GM19099 (cell line): ENCODE results near the gene ZNF692.
A peak's percentile ranks its signal among the peaks of the same experiment; 100 is the strongest.

Source experiments
- POLR2A ChIP-seq: IDR thresholded peaks from 3 replicates; pipeline ENCODE4 v1.6.1; 2011; ENCODE audit warnings: low read depth; ENCODE audit not compliant: insufficient read length; ENCODE audit errors: extremely low read depth

The ZNF692 gene

GRCh38 chr1:248841702-248842395 is 17.0 kb downstream of the ZNF692 start:
- no peak for TF ChIP-seq POLR2A

- no peak for TF ChIP-seq POLR2A
These were observed 17.9 kb downstream of the ZNF692 start for GRCh38 chr1:248840946-248841345.

GRCh38 chr1:248839168-248839555 is 19.7 kb downstream of the ZNF692 start:
- no peak for TF ChIP-seq POLR2A

GRCh38 chr1:248838357-248839167 is 20.3 kb downstream of the ZNF692 start:
- TF ChIP-seq POLR2A: peak; percentile 81

DNA sequence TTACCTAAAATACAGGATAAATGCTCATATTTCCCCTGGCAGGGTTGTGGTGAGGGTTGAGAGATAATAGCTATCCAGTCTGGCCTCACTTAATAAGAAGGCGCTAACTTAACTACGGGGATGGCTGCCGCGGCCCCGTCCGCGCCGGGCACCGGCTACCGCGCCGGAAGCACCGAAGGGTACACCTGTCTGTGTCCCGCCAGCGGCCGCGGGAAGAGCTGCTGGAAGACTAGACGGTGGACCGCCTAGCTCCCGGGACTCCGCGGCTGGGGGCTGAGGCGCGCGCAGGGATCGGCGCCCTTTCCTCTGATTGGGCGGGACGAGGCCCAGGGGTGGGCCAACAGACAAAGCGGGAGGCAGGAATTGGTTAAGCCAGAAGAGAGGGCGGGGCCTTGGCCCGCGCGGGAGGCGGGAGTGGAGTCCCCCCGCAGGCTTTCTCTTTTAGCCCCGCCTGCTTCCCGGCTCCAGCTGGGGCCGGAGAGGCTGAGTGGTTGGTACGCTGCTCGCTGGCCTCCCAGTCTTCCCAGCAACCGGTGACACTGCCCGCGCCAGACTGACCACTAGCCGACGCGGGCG is 21.0 kb downstream of the ZNF692 start, which contains the start of gene ZNF672:
ZNF672 (plus strand) TSS at position 444 of the 576 bp plus-strand sequence. CDS start 9,051 bp downstream, outside the sequence.
- TF ChIP-seq POLR2A: peak; percentile 88

DNA sequence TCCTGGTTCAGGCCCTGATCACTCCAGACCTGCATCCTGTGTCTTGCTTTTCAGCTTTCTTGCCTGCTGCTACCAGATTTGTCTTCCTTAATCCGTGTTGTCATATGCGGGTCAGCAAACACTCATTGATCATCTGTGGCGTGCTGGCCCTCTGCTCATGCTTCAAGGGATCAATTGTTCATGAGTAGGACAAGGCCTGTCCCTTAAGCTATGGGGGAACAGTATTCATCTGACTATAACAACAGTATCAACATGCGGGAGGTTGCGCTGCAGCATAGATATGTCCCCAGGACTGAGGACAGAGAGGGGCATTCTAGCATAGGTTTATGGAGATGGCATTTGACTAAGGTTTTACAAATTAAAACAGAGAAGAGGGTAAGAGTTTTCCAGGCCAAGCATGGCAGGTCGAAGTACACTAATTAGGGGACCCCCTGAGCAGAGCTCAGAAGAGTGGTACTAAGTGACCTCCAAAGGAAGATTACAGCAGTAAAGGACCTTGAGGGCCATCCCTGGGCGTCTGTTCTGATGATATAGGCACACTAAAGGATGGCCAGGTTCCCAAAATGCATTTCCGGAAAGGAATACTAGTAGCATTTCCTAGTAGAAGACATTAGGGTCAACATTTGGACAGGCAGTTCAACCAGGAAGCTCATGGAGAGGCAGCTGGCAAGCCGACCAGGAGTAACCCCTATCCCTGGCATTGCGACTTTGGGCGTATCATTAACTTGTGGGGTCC is 21.7 kb downstream of the ZNF692 start:
- TF ChIP-seq POLR2A: no peak

GRCh38 chr1:248834343-248834940 is 24.4 kb downstream of the ZNF692 start:
- TF ChIP-seq POLR2A: no peak

DNA sequence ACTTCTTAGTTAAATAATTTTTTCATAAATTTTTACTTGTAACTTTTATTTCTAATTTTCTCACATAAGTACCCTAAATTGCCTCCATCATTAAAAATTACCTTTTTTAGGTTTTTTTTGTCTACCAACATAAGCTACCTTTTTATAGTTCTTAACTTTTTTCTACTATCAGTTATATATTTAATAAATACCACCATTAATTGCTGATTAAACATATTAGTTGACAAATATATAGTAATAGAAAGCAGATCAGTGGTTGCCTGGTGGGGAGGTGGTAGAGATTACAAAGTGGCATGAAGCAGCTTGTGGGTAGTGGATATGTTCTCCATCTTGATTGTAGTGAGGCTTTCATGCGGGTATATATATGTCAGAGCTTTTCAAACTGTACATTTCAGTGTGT is 27.0 kb downstream of the ZNF692 start:
- TF ChIP-seq POLR2A: no peak

DNA sequence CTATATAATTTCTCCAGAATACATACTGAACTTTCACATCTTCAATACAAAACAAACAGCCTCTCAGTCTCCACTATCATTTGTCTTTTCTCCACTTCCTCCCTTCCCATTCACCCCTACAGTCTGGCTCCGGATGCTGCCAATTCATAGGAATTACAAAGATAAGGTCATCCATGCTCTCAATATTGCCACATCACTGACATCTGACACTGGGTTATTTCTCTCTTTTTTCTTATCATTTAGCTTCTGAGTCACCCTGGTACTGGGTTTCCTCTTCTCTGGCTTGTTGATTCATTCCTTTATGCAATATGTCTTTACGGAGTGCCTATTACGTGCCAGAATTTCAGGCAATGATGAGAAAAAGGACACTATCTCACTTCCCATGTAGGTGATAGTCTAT is 30.0 kb downstream of the ZNF692 start:
- TF ChIP-seq POLR2A: no peak

GRCh38 chr1:248825909-248826760 is 32.8 kb downstream of the ZNF692 start, which contains the start of gene SH3BP5L:
Gene SH3BP5L (minus strand): TSS chr1:248825915. CDS start chr1:248824935, 980 bp downstream.
- TF ChIP-seq POLR2A: peak; percentile 76

GRCh38 chr1:248825573-248825908 is 33.3 kb downstream of the ZNF692 start:
- peak; percentile 37 for TF ChIP-seq POLR2A

DNA sequence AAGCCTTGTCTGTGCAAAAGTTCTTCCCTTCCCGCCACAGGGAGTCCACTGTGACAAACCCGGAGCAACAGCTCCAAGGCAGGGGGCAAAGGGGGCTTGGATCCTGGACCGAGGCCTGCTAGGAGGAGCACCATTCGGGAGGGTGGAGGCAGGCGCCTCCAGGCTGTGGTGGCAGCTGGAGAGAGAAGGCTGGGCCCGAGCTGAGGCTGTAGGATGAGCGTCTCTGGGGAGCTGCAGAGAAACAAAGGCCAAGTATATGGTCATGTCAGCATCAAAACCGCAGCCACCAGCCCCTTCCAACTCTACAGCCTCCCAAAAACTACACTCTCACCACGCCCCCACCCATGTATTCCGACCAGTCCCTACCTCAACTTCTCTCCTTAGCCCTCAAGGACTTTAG is 33.7 kb downstream of the ZNF692 start:
- no peak for TF ChIP-seq POLR2A

- TF ChIP-seq POLR2A: no peak
These were observed 34.2 kb downstream of the ZNF692 start for GRCh38 chr1:248824701-248825100.

- no peak for TF ChIP-seq POLR2A
These were observed 34.6 kb downstream of the ZNF692 start for GRCh38 chr1:248824301-248824700.
